Mesendoderm (in vitro differentiated cells): ENCODE measurements around the gene TMEM165. TPM values are rescaled to one million over a fixed set of nuclear protein-coding genes. Genes with fewer than 3 reads are reported as not detected.

Experiments used
- small RNA-seq: library from polyadenylated mRNA; stranded (forward); fragments of <200 nt; extraction: miRNeasy Mini kit (QIAGEN cat#:217004); gene quantifications from one replicate; pipeline ENCODE3, GENCODE V24; 2013; ENCODE audit not compliant: insufficient read depth

The TMEM165 gene

Small RNA genes within 50 kb of the gene (small RNA-seq; reads per million reads assigned to genes)
- gene RF00019: not detected
